Stimulated activated CD4-positive, alpha-beta T cell treated with anti-CD3 and anti-CD28 coated beads, Interleukin-15, amount 100 ng/mL, for 1 hour (primary cell): ENCODE data around the gene TMEM52B.
"Not testable (repeated sequence)": the region's sequence is repeated elsewhere in the genome, so short reads cannot be mapped to it uniquely, and the experiment has no call there.

ENCODE experiments used
- DNase-seq, 2 donors: peaks; one replicate each; pipeline ENCODE4 v3.0.0-alpha.2; 2020; ENCODE audit warnings: low read depth in 1 of 2, low spot score in 1 of 2

Gene TMEM52B

GRCh38 chr12:10211101-10211939 lies 32.5 kb downstream of the TMEM52B start:
- DNase-seq, result no peak

- peak; percentile 53 to 78 for DNase-seq
These were observed 33.3 kb downstream of the TMEM52B start for GRCh38 chr12:10211940-10212738.

- DNase-seq, result peak; percentile 56 to 67
These were observed 33.9 kb downstream of the TMEM52B start, which contains the start of gene GABARAPL1 for GRCh38 chr12:10212739-10213131. Gene GABARAPL1 (plus strand): TSS chr12:10212877. CDS start chr12:10213130, 253 bp downstream.

- peak; percentile 36 to 59 for DNase-seq
These were observed 34.6 kb downstream of the TMEM52B start for GRCh38 chr12:10213168-10214135.

GRCh38 chr12:10214136-10214894 lies 35.5 kb downstream of the TMEM52B start:
- DNase-seq, result no peak

- no peak for DNase-seq
These were observed 36.0 kb downstream of the TMEM52B start for GRCh38 chr12:10214895-10215267.

GRCh38 chr12:10215436-10215835 lies 36.6 kb downstream of the TMEM52B start:
- no peak for DNase-seq

- not testable (repeated sequence) for DNase-seq
These were observed 37.1 kb downstream of the TMEM52B start for GRCh38 chr12:10215946-10216345.

GRCh38 chr12:10218021-10218420 lies 39.2 kb downstream of the TMEM52B start:
- DNase-seq, result no peak

GRCh38 chr12:10220398-10221077 lies 41.7 kb downstream of the TMEM52B start:
- no peak for DNase-seq

- no peak for DNase-seq
These were observed 43.0 kb downstream of the TMEM52B start for GRCh38 chr12:10221846-10222245.

GRCh38 chr12:10223208-10223607 lies 44.4 kb downstream of the TMEM52B start:
- DNase-seq, result no peak

- DNase-seq, result not testable (repeated sequence)
These were observed 46.6 kb downstream of the TMEM52B start for GRCh38 chr12:10225426-10225825.

- DNase-seq, result no peak
These were observed 47.3 kb downstream of the TMEM52B start for GRCh38 chr12:10226086-10226485.

- no peak for DNase-seq
These were observed 47.9 kb downstream of the TMEM52B start for GRCh38 chr12:10226731-10227130.

GRCh38 chr12:10227648-10228047 lies 48.8 kb downstream of the TMEM52B start:
- no peak for DNase-seq

GRCh38 chr12:10234562-10234961 lies 55.7 kb downstream of the TMEM52B start:
- no peak for DNase-seq

GRCh38 chr12:10235761-10236631 lies 57.2 kb downstream of the TMEM52B start:
- DNase-seq, result no peak

GRCh38 chr12:10236720-10237119 lies 57.9 kb downstream of the TMEM52B start:
- no peak for DNase-seq
